GM19035 (cell line): ENCODE results near the gene ANKAR.
A peak's percentile ranks its signal among the peaks of the same experiment; 100 is the strongest.
"Not testable (repeated sequence)": the region's sequence is repeated elsewhere in the genome, so short reads cannot be mapped to it uniquely, and the experiment has no call there.

Experiments
- ATAC-seq: cut with Tn5 transposase; IDR thresholded peaks from one replicate; pipeline ENCODE4 v1.9.1; 2021; ENCODE audit not compliant: unreplicated experiment

ANKAR gene

GRCh38 chr2:189659734-189660133 lies 14.7 kb upstream of the ANKAR start:
- no peak for ATAC-seq

GRCh38 chr2:189660803-189661147 lies 13.7 kb upstream of the ANKAR start:
- no peak for ATAC-seq

- ATAC-seq = peak; percentile 96
Observed at GRCh38 chr2:189661148-189661956, 13.1 kb upstream of the ANKAR start, which contains the start of gene ASNSD1. TSS of gene ASNSD1 (plus strand) at chr2:189661459. CDS start at chr2:189666133, 4,674 bp downstream.

- no peak for ATAC-seq
Observed at GRCh38 chr2:189661957-189662321, 12.5 kb upstream of the ANKAR start.

GRCh38 chr2:189662669-189663226 lies 11.7 kb upstream of the ANKAR start:
- ATAC-seq = no peak

GRCh38 chr2:189663319-189663718 lies 11.2 kb upstream of the ANKAR start:
- not testable (repeated sequence) for ATAC-seq

- ATAC-seq = no peak
Observed at GRCh38 chr2:189669913-189670312, 4.6 kb upstream of the ANKAR start.

GRCh38 chr2:189673661-189674373 lies 653 bp upstream of the ANKAR start:
- ATAC-seq = no peak

- ATAC-seq = no peak
Observed at GRCh38 chr2:189676471-189676870, 2.0 kb downstream of the ANKAR start.

GRCh38 chr2:189679226-189679625 lies 4.8 kb downstream of the ANKAR start:
- ATAC-seq = no peak

- ATAC-seq = no peak
Observed at GRCh38 chr2:189681203-189681602, 6.7 kb downstream of the ANKAR start.

GRCh38 chr2:189681903-189682302 lies 7.4 kb downstream of the ANKAR start:
- no peak for ATAC-seq

- ATAC-seq = no peak
Observed at GRCh38 chr2:189683348-189683747, 8.9 kb downstream of the ANKAR start.

- no peak for ATAC-seq
Observed at GRCh38 chr2:189684811-189685210, 10.3 kb downstream of the ANKAR start.

GRCh38 chr2:189685540-189686229 lies 11.2 kb downstream of the ANKAR start:
- ATAC-seq = no peak

GRCh38 chr2:189687796-189688195 lies 13.3 kb downstream of the ANKAR start:
- ATAC-seq = not testable (repeated sequence)

- ATAC-seq = no peak
Observed at GRCh38 chr2:189696223-189696622, 21.8 kb downstream of the ANKAR start.

- ATAC-seq = peak; percentile 62
Observed at GRCh38 chr2:189698020-189698887, 23.8 kb downstream of the ANKAR start.

GRCh38 chr2:189700681-189701080 lies 26.2 kb downstream of the ANKAR start:
- ATAC-seq = no peak

GRCh38 chr2:189702071-189702470 lies 27.6 kb downstream of the ANKAR start:
- no peak for ATAC-seq
